ENCODE results near the gene CRYBG3.

CRYBG3 gene

DNA sequence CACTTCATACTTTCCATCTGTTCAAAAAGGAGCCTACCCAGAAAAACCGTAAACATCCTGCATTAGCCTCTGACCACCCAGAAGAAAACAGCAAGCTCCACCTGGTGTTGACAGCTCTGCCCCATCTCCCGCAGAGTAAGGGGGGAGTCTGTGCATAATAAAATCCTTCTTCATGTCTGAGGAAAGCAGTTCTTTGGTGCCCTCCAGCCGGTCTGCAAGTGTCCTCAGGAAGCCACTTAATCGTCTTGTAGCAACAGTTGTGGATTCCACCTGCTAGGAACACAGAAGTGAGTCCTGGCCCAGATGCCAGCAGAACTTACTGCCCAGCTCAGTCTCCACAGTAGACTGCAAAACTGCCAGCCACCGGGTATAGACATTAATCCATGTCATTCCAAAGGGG lies 127.9 kb downstream of the CRYBG3 start:
- DNase-seq: no peak

DNA sequence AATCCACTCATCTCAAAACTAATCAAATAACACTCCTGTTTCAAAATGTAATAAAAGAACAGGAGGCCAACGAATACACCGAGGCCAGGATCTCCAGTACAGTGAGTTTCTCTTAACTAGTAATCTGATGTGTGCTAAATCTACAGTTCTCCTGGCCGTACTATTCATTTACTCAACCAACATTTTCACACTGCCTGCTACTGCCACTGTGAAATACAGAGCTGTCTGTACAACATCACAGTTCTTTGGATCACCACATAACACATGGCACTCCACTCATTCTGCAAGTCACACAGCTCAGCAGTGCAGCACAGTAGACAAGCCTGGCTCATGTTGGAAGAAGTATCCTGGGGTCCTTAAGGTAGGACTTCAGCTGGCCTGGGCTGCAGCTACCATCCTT lies 128.5 kb downstream of the CRYBG3 start:
- no peak for DNase-seq

DNA sequence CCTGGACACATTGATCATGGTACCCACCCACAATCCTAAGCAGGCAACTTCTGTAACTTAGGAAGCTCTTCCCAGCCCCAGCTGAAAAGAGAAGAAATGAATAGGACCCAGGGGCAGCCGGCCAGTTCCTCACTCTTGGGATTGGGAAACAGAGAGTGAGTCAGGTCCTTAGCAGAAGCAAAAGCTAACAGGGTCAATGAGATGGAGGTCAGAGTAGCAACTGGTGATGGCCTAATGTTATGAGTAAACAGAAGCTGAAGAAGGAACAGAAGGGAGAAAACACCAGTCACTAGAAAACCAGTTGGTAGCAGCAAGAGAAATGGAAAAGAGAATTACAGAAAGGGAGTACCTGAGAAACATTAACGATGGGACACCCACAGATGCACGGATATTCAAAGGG lies 130.5 kb downstream of the CRYBG3 start:
- no peak for DNase-seq

DNA sequence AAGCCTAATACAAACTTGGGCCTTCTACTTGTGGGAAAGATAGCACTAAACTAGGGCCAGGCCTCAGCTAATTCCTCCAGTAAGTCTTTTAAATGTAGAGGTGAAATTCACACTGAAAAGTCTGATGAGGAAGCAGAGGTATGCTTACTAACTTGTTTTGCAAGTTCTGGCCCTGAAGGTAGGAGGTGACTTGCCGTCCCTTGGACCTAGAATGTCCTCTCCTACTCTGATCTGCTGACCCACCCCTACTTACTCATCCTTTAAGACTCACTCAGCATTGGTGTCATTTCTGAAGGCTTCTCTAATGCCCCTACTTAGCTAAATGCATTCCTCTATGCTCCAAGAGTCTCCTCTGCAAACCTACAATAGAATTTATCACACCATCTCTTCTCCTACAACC lies 131.1 kb downstream of the CRYBG3 start:
- no peak for DNase-seq

DNA sequence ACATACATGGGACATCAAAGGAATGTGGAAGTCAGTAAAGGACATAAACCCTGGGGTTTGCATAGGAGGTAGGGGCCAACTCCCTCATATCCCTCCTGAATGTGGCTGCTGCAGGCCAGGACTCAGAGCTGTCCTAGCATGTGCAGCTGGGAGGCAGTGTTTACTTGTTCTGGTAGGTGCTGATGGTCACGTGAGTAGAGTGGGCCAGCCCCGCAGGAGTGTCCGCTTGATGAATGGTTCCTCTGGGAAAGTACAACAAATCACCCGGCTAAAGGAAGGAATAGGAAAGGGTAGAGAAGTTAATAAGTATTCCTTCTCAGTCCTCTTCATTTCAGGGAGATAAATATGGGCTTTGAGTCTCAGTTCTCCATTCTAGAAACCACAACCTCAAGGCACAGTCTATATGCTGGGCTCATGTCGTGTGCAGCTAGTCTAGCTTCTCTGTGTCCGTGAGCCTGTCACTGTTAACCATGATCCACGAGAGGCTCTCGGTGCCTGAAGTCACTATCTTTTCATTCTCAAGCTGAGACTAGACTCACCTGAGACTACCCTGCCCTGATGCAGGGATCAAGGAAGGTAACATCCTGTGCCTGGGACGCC lies 132.5 kb downstream of the CRYBG3 start:
- DNase-seq: no peak

DNA sequence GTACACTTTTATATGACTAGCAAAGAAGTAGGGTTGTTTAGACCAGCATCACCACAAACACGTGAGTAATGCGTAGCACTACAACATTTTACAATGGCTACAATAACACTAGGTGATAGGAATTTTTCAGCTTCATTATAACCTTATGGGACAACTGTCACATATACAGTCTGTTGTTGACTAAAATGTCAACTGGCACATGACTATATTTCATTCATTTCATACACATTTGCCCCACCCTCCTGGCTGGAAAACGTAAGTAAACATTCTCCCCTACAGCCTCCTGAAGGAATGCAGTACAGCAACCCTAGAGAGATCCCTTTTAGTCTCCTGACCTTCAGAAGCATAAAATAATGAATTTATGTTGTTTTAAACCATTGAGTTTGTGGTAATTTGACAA lies 134.2 kb downstream of the CRYBG3 start:
- no peak for DNase-seq

DNA sequence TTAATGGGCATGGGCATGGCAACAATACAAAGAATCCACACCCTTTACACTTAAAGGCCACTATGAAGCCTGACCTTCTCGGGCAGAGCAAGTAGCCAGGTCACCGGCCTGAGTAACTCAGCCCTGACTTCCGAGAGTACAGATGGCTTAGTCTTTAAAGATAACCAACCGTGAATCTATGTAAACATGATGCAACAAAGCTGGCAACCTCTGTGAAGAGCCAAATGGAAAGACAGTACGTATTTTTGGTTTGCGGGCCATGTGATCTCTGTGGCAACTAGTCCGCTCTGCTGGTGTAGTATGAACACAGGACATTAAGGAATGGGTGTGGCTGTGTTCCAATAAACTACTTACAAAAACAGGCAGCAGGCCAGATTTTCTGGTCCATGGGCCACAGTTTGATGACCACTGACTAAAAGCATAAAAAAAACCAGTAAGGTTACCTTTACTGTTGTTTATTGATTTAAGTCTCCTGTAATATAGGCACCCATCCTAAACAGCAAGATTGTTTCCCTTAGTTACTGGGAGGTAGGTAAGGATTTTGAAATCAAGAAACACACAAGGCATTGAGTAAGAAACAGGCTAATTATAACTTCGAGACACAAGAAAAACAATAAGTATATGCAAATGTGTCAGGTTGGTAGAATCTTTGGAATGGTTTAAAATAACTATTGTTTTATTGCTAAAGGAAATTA lies 136.0 kb downstream of the CRYBG3 start:
- DNase-seq: no peak

DNA sequence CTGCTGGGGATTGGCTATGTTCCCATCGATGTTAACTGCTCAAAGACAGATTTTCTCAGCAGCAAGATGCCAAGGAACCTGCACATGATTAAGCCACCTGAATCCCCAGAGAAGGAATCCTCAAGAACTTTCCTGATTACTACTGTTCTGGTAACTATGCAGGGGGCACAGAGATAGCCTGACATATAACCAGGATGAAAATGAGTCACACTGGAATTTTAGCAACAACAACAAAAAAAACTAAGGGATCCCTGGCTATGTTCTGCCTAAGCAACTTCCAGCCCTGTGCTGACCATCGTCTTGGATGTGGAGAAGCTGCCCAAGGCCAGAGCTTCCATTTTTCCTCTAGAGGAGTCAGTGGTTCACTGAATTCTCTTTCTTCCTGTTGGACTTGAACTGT lies 136.6 kb downstream of the CRYBG3 start:
- no peak for DNase-seq

DNA sequence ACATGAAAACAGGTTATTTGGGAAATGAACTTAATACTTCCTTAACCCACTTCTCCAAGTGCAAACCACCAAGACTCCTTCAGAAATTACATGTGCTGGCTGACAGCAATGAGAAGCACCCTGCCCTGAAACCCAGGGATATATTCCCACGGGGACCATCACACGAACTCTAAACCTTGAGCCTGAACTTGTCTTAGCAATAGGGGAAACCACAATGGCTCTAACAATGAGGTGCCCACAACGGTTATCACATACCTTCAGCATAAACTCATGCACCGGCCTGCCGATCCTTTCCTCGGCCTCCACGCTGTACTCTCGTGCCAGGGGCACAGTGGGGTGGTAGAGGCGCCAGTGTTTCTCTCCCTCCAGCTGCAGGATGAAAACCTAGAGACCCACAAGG lies 137.0 kb downstream of the CRYBG3 start:
- no peak for DNase-seq

DNA sequence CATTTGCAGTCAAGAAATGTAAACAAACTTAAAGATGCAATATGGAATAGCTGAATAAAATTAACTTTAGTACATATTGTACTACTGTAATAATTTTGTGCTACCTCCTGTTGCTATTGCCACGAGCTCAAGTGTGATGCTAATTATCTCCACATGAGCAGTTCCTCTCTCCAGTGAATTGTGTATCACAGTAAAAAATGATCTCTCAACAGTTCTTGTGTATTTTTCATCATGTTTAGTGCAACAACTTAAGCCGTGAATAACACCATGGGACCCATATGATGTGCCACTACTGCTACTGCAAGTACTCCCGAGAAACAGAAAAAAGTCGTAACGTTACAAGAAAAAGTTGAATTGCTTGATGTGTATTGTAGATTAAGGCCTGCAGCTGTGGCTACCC lies 138.1 kb downstream of the CRYBG3 start:
- DNase-seq: no peak

DNA sequence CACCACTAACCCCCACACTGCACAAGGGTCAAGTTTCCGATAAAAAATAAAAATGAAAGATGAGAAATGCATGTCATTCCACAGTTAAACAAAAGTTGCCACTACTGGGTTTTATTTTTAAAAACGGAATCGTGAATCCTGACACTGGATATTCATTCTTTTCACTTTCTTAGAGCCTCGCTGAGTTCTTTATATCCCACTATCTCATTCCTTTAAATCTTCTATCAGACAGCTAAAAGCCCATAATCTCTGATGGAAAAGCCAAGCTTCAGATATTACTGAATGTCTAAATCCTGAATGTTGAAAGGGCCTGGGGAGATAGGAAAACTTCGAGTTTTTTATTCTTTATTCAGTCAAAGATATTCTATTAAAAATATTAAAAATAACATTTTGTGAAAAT lies 138.7 kb downstream of the CRYBG3 start:
- no peak for DNase-seq

DNA sequence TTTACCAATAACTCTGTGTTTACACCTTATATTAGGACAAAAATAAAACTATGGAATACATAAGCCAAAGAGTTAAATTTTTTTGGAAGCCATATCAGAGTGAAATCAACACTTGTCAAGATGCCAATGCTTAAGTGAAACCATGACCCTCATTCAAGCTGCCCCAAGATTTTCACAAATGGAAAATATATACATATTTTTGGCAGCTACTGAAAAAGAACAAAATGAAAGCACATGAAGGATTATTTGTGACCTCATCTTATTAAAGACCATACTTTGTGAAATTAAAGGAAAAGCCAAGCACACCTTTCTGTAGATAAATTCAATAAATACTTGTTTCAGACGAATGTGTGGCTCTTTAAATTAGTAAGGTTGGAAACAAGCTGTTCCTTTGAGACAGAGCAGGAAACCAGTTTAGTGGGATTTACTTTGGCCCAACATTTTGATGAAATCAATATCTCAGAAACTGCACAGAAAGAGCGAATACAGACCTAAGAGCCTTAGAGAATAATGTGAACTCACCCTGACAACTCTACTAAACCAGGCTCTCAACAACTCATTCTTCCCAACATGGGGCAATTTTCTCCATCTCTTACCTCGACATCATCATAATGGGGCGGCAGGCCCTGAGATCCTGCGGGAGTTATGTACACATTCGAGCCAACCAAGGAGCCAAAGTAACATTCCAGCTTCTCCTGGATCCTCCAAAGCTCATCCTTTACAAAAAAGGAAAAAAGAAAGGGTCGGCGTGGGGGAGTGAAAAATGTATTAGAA lies 139.4 kb downstream of the CRYBG3 start:
- DNase-seq: no peak

DNA sequence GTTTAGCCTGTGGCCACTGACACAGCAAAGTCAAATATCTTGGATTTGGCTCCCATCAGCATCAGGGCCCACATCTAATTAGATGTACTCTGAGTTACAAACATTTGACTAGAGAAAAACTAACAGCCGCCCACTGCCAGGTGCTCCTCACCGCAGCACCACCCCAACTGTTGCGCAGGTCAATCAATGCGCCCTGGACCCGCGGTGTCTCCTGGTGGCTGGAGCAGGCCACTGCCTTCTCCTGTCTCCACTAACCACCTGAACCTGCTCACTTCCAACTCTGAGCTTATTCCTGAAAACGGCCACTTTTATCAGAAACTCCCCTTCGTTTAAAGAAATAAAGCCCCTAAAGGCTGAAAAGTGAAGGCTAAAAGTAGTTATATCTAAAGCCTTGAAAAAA lies 146.2 kb downstream of the CRYBG3 start:
- no peak for DNase-seq

DNA sequence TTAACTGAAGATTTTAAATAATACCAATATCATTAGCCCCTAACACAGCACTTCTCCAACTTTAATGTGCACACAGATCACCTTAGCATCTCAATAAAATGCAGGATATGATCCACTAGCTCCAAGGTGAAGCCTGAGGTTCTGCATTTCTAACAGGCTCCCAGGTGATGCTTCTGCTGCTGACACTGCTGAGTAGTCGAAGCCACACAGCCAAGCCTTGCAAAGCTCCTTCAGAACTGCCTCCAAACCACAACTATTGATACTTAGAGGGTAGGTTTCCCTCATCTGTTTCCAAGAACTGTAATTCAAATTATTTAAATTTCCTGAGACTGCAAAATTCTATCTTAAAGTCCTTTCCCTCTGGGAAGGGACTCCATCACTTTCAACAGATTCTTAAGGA lies 146.6 kb downstream of the CRYBG3 start:
- no peak for DNase-seq

DNA sequence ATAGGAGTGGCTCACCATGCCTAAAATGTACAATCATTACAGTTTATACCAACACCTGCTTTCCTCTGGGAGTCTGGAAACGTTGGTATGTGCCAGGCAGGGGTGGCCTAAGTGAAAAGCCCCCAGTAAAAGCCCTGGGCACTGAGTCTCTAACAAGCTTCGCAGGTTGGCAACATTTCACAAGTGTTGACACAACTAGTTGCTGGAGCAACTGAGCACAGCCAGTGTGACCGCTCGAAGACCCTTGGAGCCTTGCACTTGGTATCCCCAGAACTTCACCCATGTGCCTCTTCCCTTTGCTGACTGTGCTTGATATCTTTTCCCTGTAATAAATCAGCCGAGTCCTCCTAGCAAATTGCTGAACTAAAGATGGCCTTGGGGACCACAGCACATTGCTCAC lies 147.7 kb downstream of the CRYBG3 start:
- no peak for DNase-seq

DNA sequence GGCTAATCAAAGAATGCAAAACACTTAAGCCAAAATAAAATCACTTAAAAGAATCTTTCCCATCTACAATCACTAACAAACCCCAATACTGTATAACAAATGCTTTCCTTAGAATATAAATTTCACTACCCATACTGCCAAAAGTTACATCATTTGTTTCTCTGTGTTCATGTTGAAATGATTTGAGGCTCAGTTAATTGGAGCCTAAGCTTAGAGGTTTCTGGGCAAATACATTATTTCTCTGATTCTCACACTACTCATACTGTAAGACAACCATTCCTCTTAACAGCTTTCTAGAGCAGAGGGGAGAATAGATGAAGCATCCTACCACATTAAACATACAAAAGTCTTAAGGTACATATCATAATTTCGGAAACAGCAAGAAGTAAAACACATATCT lies 148.3 kb downstream of the CRYBG3 start:
- no peak for DNase-seq

DNA sequence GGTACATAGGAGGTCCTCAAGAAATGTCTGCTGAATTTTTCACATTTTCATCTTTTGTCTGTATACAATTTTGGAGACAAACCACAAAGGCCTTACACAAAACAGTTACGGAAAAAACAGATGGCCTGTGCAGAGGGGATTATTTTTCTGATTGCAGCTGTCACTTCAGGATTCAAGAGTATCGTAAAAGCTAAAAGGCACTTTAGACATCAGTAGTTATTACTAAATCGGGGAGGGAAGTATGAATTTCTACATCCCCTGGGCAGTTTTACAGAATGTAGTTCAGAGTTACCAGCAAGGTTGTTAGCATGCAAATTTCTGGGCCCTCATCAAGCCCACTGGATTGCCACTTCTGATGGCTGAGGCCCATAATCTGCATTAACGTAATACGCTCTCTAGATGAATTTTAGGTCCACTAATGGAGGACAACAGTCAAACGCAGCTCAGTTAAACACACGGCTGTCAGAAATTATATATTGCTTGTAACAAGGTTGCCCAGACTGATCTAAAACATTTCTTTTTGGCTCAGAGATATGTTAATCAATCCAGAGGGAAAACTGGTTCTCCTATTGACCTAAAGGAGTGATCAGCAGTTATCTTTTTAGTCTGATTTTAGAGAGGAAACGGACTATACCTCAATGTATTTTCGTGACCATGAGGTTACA lies 149.3 kb downstream of the CRYBG3 start:
- DNase-seq: no peak

DNA sequence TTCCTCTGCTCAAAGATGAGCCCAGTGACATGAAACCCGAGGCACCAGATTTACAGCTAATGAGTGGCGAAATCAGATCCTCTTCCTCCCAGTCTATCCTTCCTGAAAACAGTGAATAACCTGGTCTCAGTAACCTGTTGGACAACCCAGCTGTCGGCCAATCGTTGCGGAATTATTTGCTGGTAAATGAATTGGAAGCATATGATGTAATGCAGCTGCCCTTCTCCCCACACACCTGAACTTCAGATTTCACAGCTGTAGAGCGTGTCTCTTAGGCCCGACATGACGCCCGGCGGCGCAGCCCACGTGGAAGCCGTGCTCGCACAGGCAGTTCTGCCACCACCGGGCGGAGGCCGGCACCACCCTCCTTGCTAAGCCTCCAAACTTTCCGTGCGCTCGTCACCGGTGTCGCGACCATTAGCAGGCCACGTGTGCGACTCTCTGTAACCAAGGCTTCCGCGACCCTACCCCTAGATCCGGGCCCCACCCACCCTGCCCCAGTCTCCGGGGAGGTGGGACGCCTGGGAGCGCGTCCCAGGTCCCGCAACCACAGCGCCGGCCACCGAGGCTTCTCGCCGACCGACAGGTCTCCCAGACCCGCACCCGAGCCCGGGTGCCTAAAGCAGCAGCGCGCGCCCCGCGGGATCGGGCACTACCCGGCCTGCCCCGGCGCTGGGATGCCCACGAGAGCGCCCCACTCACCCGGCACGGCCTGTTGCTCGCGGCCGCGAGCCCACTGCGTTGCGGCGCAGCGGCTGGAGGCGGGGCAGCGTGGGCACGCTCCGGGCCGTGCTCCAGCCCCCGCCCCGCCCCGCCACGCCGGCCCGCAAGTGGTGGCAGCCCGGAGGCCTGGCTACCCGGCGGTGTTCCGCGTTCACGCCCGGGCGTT lies 150.1 kb downstream of the CRYBG3 start, which contains the start of gene RIOX2:
TSS of gene RIOX2 (minus strand) at position 753 of the 889 bp plus-strand sequence. CDS start 4,838 bp downstream, outside the sequence.
- peak; percentile 87 for DNase-seq

DNA sequence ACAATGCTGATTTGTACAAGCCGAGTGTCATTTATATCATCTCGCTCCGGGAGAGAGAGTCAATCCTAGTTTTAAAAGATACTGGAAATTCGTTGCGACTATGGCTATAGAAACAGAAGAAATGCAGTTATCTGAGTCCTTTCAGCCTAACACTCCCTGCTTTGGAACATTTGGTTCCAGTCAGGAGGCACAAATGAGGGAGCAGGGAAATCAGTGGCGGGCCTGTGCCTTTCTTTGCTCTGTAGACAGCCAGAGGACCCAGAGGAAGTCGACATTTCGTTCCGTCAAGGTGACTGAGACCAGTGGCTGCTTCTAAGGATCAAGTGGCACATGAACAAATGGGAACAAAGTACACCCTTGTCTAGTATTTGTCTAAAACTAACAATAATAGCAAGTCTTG lies 151.2 kb downstream of the CRYBG3 start:
- DNase-seq: no peak

DNA sequence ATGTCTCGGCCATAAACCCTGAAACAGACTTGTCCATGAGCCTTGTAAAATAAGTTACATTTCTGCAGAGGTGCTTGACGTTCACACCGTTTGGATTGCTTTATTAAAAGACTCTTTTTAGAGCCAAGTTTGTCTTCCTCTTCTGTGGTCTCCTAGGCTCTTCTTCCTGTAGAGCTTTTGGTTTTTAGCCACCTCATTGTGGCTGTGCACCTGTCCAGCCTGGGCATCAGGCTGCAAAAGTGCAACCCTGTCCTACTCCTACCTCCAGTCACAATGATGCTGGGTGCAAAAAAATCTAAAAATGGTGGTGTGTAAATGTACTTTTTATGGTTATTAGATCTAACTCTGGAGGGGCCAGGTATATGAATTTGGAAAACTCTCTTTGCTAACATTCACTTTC lies 153.2 kb downstream of the CRYBG3 start:
- no peak for DNase-seq

DNA sequence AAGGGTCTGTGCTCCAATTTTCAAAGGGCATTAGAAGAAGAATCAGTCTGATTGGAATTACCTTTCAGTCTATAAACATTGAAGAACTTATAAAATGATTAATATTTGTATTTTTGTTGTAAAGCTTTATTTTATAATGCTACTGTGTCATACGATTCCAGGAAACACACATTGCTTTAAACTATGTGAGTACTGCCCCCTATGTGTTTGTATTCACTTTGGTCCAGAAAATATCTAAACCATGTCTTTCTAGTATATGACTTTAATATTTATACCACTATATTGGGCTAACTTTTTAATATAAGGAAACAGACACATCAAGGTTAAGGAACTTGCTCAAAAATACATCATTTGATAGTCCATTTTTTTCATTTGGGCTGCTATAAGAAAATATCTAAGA lies 153.7 kb downstream of the CRYBG3 start:
- no peak for DNase-seq

DNA sequence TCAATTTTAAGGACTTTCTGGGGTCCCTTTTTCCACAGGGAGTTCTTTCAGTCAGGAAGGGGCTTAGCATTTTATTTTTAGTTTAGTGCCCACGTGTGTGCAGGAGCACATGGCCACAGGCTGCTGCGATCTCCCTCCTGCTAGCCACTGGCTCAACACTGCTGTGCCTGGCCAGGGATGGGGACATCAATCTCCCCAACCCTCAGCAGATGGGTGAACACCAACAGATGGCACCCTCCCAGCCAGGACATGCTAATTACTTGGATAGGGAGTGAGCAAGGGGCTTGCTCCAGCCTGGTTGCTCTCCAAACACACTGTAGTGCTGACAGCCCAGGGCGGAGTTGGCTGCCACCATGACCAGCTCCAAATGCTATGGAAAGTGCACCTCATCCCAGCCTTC lies 157.8 kb downstream of the CRYBG3 start:
- no peak for DNase-seq

DNA sequence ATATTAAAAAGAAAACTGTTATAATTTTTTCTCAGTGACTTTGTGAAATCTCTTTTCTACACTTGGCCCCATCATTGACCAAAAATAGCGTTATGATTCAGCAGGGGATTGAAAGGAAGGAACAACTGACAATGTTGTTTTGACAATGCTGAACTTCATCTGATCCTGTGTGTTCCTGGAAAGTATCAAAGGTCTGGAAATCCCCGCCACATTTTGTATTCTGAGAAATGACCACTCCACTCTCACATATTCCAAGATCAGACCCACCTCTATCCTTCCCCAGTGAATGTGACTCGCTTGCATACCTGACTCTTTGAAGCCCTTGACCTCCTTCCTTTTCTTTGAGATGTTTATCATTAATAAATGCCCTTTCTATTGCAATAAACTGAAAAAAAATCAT lies 160.1 kb downstream of the CRYBG3 start:
- no peak for DNase-seq

Data from activated CD8-positive, alpha-beta memory T cell treated with anti-CD3 and anti-CD28 coated beads, Interleukin-2, amount 50 U/mL, for 48 hours (primary cell).